Inflammatory macrophage (primary cell): Measurements from ENCODE around the gene DHRS7B.
A peak's percentile ranks its signal among the peaks of the same experiment; 100 is the strongest.

Source experiments
- DNase-seq, 2 donors: peaks; one replicate each; pipeline ENCODE4 v3.0.0-alpha.2; 2020 to 2022

Gene DHRS7B

DNA sequence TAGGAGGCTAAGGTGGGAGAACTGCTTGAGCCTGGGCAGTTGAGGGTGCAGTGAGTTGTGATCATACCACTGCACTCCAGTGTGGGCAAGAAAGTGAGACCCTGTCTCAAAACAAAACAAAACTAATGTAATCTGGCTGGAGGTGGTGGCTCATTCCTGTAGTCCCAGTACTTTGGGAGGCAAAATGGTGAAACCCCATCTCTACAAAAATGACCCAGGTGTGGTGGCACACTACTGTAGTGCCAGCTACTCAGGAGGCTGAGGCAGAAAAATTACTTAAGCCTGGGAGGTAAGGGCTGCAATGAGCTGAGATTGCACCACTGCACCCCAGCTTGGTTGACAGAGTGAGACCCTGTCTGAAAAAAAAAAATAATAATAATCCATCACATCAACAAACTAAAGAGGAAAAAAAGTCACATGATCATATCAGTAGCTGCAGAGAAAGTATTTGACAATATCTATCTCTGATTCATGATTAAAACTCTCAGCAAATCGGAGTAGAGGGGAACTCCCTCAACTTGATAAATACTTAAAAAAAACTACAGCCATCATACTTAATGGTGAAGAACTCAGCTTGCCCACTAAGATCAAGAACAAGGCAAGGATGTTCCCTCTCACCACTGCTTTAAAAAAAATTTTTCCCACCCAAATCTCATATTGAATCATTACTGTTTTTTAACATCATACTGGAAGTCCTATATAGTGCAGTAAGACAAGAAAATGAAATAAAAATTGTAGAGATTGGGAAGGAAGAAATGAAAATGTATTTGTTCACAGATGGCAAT, 31.0 kb downstream of the DHRS7B start:
- no peak for DNase-seq

GRCh38 chr17:21160401-21160800, 33.6 kb downstream of the DHRS7B start:
- DNase-seq, result no peak

DNA sequence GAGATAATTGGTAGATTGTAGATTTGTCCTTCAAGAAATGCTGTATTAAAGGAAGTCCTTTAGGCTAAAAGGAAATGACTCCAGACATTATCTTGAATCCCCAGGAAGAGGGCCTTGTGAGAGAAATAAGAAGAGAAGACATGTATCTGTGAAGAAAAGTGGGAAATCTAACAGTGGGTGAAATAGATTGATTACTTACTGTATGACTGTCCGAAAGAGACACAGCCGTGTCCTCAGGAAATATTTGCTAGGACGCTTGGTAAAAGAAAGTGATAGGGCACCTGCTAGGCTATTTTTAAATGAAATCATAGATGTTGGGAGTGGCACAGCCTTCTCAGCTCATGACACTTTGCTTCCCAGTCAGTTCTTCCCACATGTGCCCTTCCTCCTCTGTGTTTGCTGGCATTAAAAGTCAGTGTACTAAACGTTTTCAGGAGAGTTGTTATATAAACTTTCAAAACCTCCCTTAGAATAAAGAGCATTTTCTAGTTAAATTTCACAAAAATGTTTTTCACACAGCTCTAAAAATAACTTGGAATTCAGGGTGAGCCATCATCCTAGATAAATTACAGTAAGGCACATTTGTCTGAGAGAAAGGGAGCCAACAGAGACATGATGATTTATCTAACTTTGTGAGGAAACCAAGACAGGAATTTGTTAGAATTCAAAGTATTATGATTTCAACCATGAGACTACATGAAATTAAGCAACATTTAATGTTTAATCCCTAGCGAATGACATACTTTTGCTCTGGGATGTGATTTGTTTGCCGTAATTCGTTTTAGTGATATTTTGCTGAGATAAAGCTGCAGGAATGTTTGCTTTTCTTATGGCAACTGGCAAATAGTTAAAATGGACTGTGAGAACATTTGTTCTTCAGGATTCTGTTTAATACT, 35.0 kb downstream of the DHRS7B start:
- DNase-seq, result no peak

GRCh38 chr17:21162394-21162775, 35.6 kb downstream of the DHRS7B start:
- no peak for DNase-seq

- DNase-seq, result no peak
Observed at GRCh38 chr17:21163101-21163500, 36.3 kb downstream of the DHRS7B start.

- DNase-seq, result peak; percentile 47 to 50
Observed at GRCh38 chr17:21164216-21164615, 37.5 kb downstream of the DHRS7B start.

DNA sequence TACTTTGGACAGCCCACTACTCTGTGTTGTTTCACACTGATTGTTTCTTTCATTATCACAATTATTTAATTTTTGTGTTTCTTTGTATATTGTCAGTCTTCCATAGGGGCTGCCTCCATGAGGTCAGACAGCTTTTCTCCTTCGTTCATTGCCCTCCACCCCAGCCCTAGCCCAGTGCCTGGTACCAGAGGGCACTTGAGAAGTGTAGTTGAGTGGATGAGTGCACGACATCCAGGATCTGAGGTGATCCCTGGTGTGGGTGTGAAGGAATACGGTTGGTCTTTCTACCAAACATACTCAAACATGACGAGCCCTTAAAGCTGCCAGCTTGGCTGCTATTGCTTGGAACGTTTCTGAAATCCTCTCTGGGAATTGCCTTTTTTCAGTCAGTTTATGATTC, 37.9 kb downstream of the DHRS7B start:
- no peak for DNase-seq

DNA sequence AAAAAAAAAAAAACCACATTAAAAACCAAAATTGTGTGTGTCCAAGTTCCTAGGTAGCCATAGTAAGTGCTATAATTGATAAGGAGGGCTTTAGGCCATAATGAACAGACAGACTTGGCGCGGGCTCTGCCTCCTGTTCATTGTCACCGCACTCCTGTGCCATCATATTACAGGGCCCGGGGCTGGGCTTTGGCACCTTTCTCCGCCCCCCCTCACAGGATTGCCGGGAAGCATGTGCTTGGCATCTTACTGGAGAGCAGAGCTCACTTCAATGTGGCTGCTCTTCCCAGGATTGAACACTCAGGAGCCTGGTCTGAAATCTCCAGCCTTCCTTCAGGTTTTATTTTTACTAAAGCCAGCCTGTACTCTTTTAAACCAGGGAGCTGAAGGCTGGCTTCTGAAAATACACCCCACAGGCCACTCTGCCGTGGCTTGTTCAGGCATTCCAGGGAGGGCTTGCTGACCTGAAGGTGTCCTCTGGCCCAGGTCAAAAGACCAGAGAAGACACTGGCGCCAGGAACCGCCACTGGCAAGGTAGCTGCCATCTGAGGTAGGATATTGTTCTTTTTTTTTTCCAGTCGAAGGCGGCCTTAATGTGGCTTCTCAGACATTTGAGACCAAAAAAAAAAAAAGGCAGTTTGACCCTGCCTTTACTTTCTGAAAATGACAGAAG, 39.3 kb downstream of the DHRS7B start:
- no peak for DNase-seq

GRCh38 chr17:21166595-21167210, 39.9 kb downstream of the DHRS7B start:
- DNase-seq, result peak; percentile 67 to 72

- peak; percentile 62 to 83 for DNase-seq
Observed at GRCh38 chr17:21167303-21167702, 40.5 kb downstream of the DHRS7B start.

GRCh38 chr17:21168555-21168865, 41.7 kb downstream of the DHRS7B start:
- no peak for DNase-seq

- DNase-seq, result no peak
Observed at GRCh38 chr17:21169496-21169895, 42.7 kb downstream of the DHRS7B start.

DNA sequence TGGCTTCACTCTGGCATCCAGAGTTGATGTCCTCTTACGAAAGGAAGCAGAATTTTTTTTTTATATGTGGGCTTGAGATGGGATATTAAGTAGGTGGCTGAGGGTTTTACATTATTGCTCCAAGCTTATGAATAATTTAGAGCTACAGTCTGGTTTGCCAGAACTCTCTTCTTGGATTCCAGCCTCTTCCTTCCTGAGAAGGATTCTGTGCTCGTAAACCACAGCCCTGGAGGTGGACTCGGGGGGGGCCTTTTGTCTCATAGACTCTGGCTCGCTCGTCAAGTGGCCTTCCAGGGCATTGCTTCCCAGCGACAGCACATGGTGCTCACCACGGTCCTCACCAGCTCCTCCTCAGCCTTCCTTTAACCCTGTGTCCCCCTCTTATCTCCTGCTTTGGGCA, 44.0 kb downstream of the DHRS7B start:
- no peak for DNase-seq

- DNase-seq, result no peak
Observed at GRCh38 chr17:21171309-21171922, 44.7 kb downstream of the DHRS7B start.

DNA sequence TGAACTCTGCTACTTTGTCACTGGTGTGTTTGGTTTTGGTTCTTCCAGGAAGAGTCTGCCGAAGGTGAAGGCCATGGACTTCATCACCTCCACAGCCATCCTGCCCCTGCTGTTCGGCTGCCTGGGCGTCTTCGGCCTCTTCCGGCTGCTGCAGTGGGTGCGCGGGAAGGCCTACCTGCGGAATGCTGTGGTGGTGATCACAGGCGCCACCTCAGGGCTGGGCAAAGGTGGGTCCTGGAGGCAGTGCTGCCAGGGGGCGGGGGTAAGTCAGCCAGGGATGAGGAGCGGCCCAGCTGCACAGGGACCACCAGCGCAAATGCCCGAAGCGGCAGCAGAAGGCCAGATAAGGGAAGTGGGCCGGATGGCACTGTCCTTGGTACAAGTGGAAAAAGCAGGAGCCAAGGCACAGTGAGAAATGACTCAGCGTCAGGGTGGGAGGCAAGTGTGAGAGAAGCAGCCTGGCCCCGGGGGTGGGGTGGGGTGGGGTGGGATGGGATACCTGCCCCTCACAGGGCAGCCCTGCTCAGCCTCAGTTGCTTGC, 45.3 kb downstream of the DHRS7B start:
- no peak for DNase-seq

- no peak for DNase-seq
Observed at GRCh38 chr17:21172846-21173245, 46.1 kb downstream of the DHRS7B start.

GRCh38 chr17:21173543-21173942, 46.8 kb downstream of the DHRS7B start:
- DNase-seq, result no peak

DNA sequence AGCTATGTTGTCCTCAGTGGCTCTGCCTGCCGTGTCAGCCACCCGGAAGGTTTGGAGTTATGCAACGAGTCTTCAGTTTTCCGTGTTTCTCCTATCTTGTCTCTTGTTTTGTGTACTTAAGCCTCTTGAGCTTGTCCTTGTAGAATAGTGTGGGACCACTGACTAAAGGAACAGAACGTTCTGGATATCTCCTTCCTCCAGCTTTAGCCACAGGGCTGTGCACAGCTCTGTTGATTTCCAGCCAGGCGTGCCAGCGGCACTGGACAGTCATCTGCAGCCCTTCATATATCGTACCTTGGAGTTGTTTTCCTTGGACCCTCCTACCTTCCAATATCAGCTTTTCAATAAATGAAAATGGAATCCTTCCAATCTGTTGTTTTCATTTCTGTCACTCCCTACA, 47.4 kb downstream of the DHRS7B start:
- no peak for DNase-seq

GRCh38 chr17:21174713-21175112, 47.9 kb downstream of the DHRS7B start:
- no peak for DNase-seq

DNA sequence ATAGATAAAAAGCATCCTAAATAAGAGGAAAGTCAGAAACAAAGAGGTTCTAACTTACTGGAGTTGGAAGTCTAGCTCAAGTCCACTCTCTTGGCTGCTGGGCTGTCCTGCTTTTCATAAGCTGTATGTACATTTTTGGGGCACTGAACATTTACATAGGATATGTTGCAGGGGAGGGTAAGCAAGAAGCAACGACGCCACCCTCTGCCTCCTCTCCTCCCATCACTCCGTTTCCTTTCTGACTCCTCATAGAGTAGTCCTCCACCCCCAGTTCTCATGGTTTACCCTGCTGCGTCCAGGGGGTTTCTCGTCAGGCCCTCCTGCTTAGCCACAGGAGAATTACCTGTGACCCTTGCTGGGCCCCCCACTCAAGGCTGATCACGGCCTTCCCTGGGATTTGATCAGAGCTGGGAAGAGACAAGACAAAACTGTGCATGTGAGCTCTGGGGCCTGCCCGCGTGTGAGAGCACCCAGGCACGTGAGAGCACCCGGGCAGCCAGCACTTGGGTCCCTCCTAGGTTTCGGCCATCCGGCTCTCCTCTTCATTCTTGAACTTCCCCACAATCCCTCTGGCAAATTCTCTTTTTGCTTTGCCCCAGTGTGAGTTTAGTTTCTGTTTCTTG, 50.1 kb downstream of the DHRS7B start:
- no peak for DNase-seq

DNA sequence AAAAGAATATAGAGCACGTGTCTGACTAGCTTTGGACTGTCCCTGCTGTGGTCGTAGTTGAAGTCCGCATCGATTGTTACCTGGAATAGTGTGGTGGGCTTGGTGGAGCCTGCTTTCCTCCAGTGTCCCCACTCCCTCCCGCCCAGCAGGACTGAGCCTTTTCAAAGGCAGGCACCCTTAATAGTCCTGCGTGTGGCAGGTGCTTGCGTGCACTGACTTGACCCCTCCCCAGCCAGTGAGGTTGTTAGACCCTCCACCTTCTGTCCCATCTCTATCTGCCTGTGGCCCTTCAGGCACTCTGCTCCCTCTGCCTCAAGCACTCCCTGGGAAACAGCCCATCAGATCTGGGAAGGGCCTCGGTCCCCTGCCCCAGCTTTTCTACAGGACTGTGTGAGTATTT, 50.6 kb downstream of the DHRS7B start:
- no peak for DNase-seq
